ES-I3 (cell line): ENCODE data around the gene NME3.
"Not testable (repeated sequence)": the region's sequence is repeated elsewhere in the genome, so short reads cannot be mapped to it uniquely, and the experiment has no call there.

Experiments used
- H3K36me3 ChIP-seq: 2 replicates; pipeline ENCODE4 v1.6.1; 2013; ENCODE audit warnings: mild to moderate bottlenecking, low read length, control low read depth, moderate library complexity; ENCODE audit not compliant: insufficient read depth
- H3K4me1 ChIP-seq: 2 replicates; pipeline ENCODE4 v1.6.1; 2013; ENCODE audit warnings: mild to moderate bottlenecking, control low read depth, low read length; ENCODE audit not compliant: insufficient read depth
- H3K9ac ChIP-seq: 2 replicates; pipeline ENCODE4 v1.6.1; 2013; ENCODE audit warnings: low read depth, mild to moderate bottlenecking, low read length, moderate library complexity
- H3K9me3 ChIP-seq: 2 replicates; pipeline ENCODE4 v1.6.1; 2013; ENCODE audit warnings: mild to moderate bottlenecking, low read length, moderate library complexity; ENCODE audit not compliant: control insufficient read depth, insufficient read depth

NME3 gene

GRCh38 chr16:1747934-1748333, 23.4 kb downstream of the NME3 start:
- Histone ChIP-seq H3K9ac (no peak overlapping the region), H3K36me3 (peaks cover 6% of the 10 kb centered on the region; the same call in 1 of the 2 replicates), H3K4me1 (peaks cover 5% of the 10 kb centered on the region; the same call in 1 of the 2 replicates), H3K9me3 (no peaks in the 10 kb centered on the region)

GRCh38 chr16:1746693-1747195, 24.6 kb downstream of the NME3 start:
- H3K9me3 ChIP-seq = no peaks in the 10 kb centered on the region
- peaks cover 6% of the 10 kb centered on the region; the same call in 1 of the 2 replicates for H3K36me3 ChIP-seq
- H3K9ac ChIP-seq = no peak overlapping the region
- peaks cover 5% of the 10 kb centered on the region; the same call in 1 of the 2 replicates for H3K4me1 ChIP-seq

GRCh38 chr16:1745900-1746692, 25.2 kb downstream of the NME3 start:
- peaks cover 6% of the 10 kb centered on the region; the same call in 1 of the 2 replicates for H3K36me3 ChIP-seq
- H3K4me1 ChIP-seq = peaks cover 5% of the 10 kb centered on the region; the same call in 1 of the 2 replicates
- H3K9ac ChIP-seq = no peak overlapping the region
- no peaks in the 10 kb centered on the region for H3K9me3 ChIP-seq

GRCh38 chr16:1745181-1745899, 26.0 kb downstream of the NME3 start:
- no peak overlapping the region for H3K9ac ChIP-seq
- H3K36me3 ChIP-seq = peaks cover 6% of the 10 kb centered on the region; the same call in 1 of the 2 replicates
- H3K9me3 ChIP-seq = no peaks in the 10 kb centered on the region
- H3K4me1 ChIP-seq = peaks cover 5% of the 10 kb centered on the region; the same call in 1 of the 2 replicates

- Histone ChIP-seq H3K36me3 (peaks cover 6% of the 10 kb centered on the region; the same call in 1 of the 2 replicates), H3K4me1 (peaks cover 5% of the 10 kb centered on the region; the same call in 1 of the 2 replicates), H3K9ac (no peak overlapping the region), H3K9me3 (no peaks in the 10 kb centered on the region)
These were observed 27.0 kb downstream of the NME3 start for GRCh38 chr16:1744338-1744840.

GRCh38 chr16:1743376-1744337, 27.7 kb downstream of the NME3 start:
- Histone ChIP-seq H3K9ac (no peak overlapping the region), H3K36me3 (peaks cover 1% of the 10 kb centered on the region; the same call in 1 of the 2 replicates)

GRCh38 chr16:1741553-1742165, 29.7 kb downstream of the NME3 start:
- no peaks in the 10 kb centered on the region for H3K36me3 ChIP-seq
- H3K9me3 ChIP-seq = no peaks in the 10 kb centered on the region

More at GRCh38 chr16:1743376-1744337, 27.7 kb downstream of the NME3 start:
- Histone ChIP-seq H3K9me3 (no peaks in the 10 kb centered on the region), H3K4me1 (peaks cover 5% of the 10 kb centered on the region; the same call in 1 of the 2 replicates)

GRCh38 chr16:1740781-1741490, 30.4 kb downstream of the NME3 start:
- H3K9ac ChIP-seq = no peak overlapping the region
- H3K4me1 ChIP-seq = 0 out of 2 replicates have a peak, but pooled peaks cover 5% of the 10 kb centered on the region
- no peaks in the 10 kb centered on the region for H3K9me3 ChIP-seq
- no peaks in the 10 kb centered on the region for H3K36me3 ChIP-seq

More at GRCh38 chr16:1741553-1742165, 29.7 kb downstream of the NME3 start:
- peaks cover 5% of the 10 kb centered on the region; the same call in 1 of the 2 replicates for H3K4me1 ChIP-seq
- H3K9ac ChIP-seq = no peak overlapping the region

- no peaks in the 10 kb centered on the region for H3K9me3 ChIP-seq
- H3K9ac ChIP-seq = no peak overlapping the region
- no peaks in the 10 kb centered on the region for H3K36me3 ChIP-seq
These were observed 31.1 kb downstream of the NME3 start for GRCh38 chr16:1740234-1740633.

GRCh38 chr16:1734816-1735215, 36.5 kb downstream of the NME3 start:
- no peaks in the 10 kb centered on the region for H3K36me3 ChIP-seq
- no peak overlapping the region for H3K9ac ChIP-seq
- H3K4me1 ChIP-seq = no peaks in the 10 kb centered on the region
- H3K9me3 ChIP-seq = no peaks in the 10 kb centered on the region

More at GRCh38 chr16:1740234-1740633, 31.1 kb downstream of the NME3 start:
- 0 out of 2 replicates have a peak, but pooled peaks cover 3% of the 10 kb centered on the region for H3K4me1 ChIP-seq

- no peaks in the 10 kb centered on the region for H3K4me1 ChIP-seq
- no peaks in the 10 kb centered on the region for H3K9me3 ChIP-seq
- no peak overlapping the region for H3K9ac ChIP-seq
- no peaks in the 10 kb centered on the region for H3K36me3 ChIP-seq
These were observed 37.2 kb downstream of the NME3 start for GRCh38 chr16:1734123-1734522.

- H3K9me3 ChIP-seq, H3K36me3 ChIP-seq, H3K9ac ChIP-seq, H3K4me1 ChIP-seq: not testable (repeated sequence)
These were observed 38.8 kb downstream of the NME3 start for GRCh38 chr16:1732551-1732987.
